HepG2 (cell line): ENCODE results near the gene TJP1. TPM values are rescaled to one million over a fixed set of nuclear protein-coding genes. Genes with fewer than 3 reads are reported as not detected.

Experiments
- FOXA3 ChIP-seq: IDR thresholded peaks from 2 replicates; pipeline ENCODE4 v1.6.1; 2016; ENCODE audit warnings: missing genetic modification reagents, missing compliant biosample characterization
- FOXP4 ChIP-seq: sonication (generic); formaldehyde crosslinking; IDR thresholded peaks from 2 replicates; pipeline ENCODE4 v1.4.0; 2020; ENCODE audit warnings: missing genetic modification reagents
- ISX ChIP-seq: sonication (generic); formaldehyde crosslinking; conservative IDR thresholded peaks from 2 replicates; pipeline ENCODE4 v1.5.0; 2020; ENCODE audit warnings: missing genetic modification reagents
- KDM1A ChIP-seq: IDR thresholded peaks from 2 replicates; pipeline ENCODE4 v1.6.1; 2016; ENCODE audit warnings: missing compliant biosample characterization
- LCORL ChIP-seq, 2 experiments: fragments of 450-650 bp in 1 of 2; sonication (generic) in 1 of 2; formaldehyde crosslinking in 1 of 2; IDR thresholded peaks; 2 replicates each; pipeline versions ENCODE4 v1.5.0 to v1.6.1; 2017 to 2020; ENCODE audit warnings: antibody characterized with exemption in 1 of 2, missing genetic modification reagents in 1 of 2
- NR2F6 ChIP-seq, 2 experiments: IDR thresholded peaks; 2 replicates each; pipeline ENCODE4 v1.6.1; 2016; ENCODE audit warnings: antibody characterized with exemption in 1 of 2, mild to moderate bottlenecking in 1 of 2
- NRL ChIP-seq: sonication (generic); formaldehyde crosslinking; IDR thresholded peaks from 2 replicates; pipeline ENCODE4 v1.5.0; 2020; ENCODE audit warnings: missing genetic modification reagents, mild to moderate bottlenecking, moderate library complexity, borderline replicate concordance
- POGZ ChIP-seq: sonication (generic); formaldehyde crosslinking; IDR thresholded peaks from 2 replicates; pipeline ENCODE4 v1.4.0; 2020; ENCODE audit warnings: mild to moderate bottlenecking, missing genetic modification reagents
- REPIN1 ChIP-seq: sonication (generic); formaldehyde crosslinking; IDR thresholded peaks from 2 replicates; pipeline ENCODE4 v1.8.0; 2022; ENCODE audit warnings: missing genetic modification reagents, low read depth, mild to moderate bottlenecking, borderline replicate concordance
- STAG1 ChIP-seq: sonication (generic); formaldehyde crosslinking; IDR thresholded peaks from 2 replicates; pipeline ENCODE4 v1.4.0; 2020; ENCODE audit warnings: missing genetic modification reagents
- TCF12 ChIP-seq, 2 experiments: fragments of 450-650 bp in 1 of 2; sonication (generic) in 1 of 2; formaldehyde crosslinking in 1 of 2; IDR thresholded peaks; 2 replicates each; pipeline versions ENCODE4 v1.6.1 to v1.8.0; 2017 to 2022; ENCODE audit warnings: antibody characterized with exemption in 1 of 2, mild to moderate bottlenecking in 1 of 2, missing genetic modification reagents in 1 of 2, moderate library complexity in 1 of 2
- ZEB1 ChIP-seq: IDR thresholded peaks from 2 replicates; pipeline ENCODE4 v1.6.1; 2012; ENCODE audit warnings: mild to moderate bottlenecking, low read depth, inconsistent platforms; ENCODE audit not compliant: insufficient replicate concordance
- ZFAT ChIP-seq: sonication (generic); formaldehyde crosslinking; conservative IDR thresholded peaks from 2 replicates; pipeline ENCODE4 v1.8.1; 2023; ENCODE audit warnings: missing genetic modification reagents, inconsistent platforms
- ZNF253 ChIP-seq: sonication (generic); formaldehyde crosslinking; IDR thresholded peaks from 2 replicates; pipeline ENCODE4 v1.8.0; 2022; ENCODE audit warnings: mild to moderate bottlenecking, missing genetic modification reagents, borderline replicate concordance
- ZNF441 ChIP-seq: sonication (generic); formaldehyde crosslinking; IDR thresholded peaks from 2 replicates; pipeline ENCODE4 v1.7.0; 2021; ENCODE audit warnings: missing genetic modification reagents, borderline replicate concordance
- ZNF546 ChIP-seq: sonication (generic); formaldehyde crosslinking; conservative IDR thresholded peaks from 2 replicates; pipeline ENCODE4 v1.8.1; 2023; ENCODE audit warnings: mild to moderate bottlenecking, missing genetic modification reagents
- ZNF556 ChIP-seq: sonication (generic); formaldehyde crosslinking; IDR thresholded peaks from 2 replicates; pipeline ENCODE4 v1.4.0; 2020; ENCODE audit warnings: mild to moderate bottlenecking, missing genetic modification reagents, borderline replicate concordance
- ZNF598 ChIP-seq: sonication (generic); formaldehyde crosslinking; IDR thresholded peaks from 2 replicates; pipeline ENCODE4 v1.5.1; 2020; ENCODE audit warnings: mild to moderate bottlenecking, missing genetic modification reagents, borderline replicate concordance
- ZNF768 ChIP-seq: sonication (generic); formaldehyde crosslinking; IDR thresholded peaks from 2 replicates; pipeline ENCODE4 v1.4.0; 2020; ENCODE audit warnings: missing genetic modification reagents
- polyA plus RNA-seq, 8 experiments: library from polyadenylated mRNA; depleted of rRNA in 3 of 8; stranded (reverse) in 7 of 8; unstranded in 1 of 8; fragments of >200 nt; fragmentation: Illumina TruSeq in 4 of 8; extraction: Trizol in 4 of 8; gene quantifications; 2 replicates each; pipeline versions ENCODE4 v1.2.1 to v1.2.3, GENCODE V29; 2011 to 2016; ENCODE audit warnings: low read depth in 4 of 8, missing spikeins in 1 of 8, mixed read lengths in 1 of 8; ENCODE audit not compliant: insufficient read depth in 1 of 8
- total RNA-seq, 5 experiments: library from RNA; depleted of rRNA; stranded (reverse); fragments of >200 nt; fragmentation: Illumina TruSeq; extraction: Trizol; gene quantifications; 2 replicates each; pipeline ENCODE4 v1.2.3, GENCODE V29; 2016; ENCODE audit warnings: low read depth in 1 of 5
- TF ChIP-seq, protein P1 (sequence below): sonication (generic); formaldehyde crosslinking; IDR thresholded peaks from 2 replicates; pipeline ENCODE4 v1.4.0; 2020; ENCODE audit warnings: missing genetic modification reagents, low read depth, mild to moderate bottlenecking, borderline replicate concordance
- TF ChIP-seq, protein P2 (sequence below): IDR thresholded peaks from 2 replicates; pipeline ENCODE4 v1.6.1; 2016; ENCODE audit warnings: low read depth
- TF ChIP-seq, protein P3 (sequence below): sonication (generic); formaldehyde crosslinking; IDR thresholded peaks from 2 replicates; pipeline ENCODE4 v1.5.0; 2020; ENCODE audit warnings: mild to moderate bottlenecking, missing genetic modification reagents, moderate library complexity

Gene TJP1
- total and polyA plus RNA-seq, 2 of the 13 experiments (the other 11 are each of a cell fraction or from before 2014, with no cell fraction given), result 25.9 to 27.1 TPM

DNA sequence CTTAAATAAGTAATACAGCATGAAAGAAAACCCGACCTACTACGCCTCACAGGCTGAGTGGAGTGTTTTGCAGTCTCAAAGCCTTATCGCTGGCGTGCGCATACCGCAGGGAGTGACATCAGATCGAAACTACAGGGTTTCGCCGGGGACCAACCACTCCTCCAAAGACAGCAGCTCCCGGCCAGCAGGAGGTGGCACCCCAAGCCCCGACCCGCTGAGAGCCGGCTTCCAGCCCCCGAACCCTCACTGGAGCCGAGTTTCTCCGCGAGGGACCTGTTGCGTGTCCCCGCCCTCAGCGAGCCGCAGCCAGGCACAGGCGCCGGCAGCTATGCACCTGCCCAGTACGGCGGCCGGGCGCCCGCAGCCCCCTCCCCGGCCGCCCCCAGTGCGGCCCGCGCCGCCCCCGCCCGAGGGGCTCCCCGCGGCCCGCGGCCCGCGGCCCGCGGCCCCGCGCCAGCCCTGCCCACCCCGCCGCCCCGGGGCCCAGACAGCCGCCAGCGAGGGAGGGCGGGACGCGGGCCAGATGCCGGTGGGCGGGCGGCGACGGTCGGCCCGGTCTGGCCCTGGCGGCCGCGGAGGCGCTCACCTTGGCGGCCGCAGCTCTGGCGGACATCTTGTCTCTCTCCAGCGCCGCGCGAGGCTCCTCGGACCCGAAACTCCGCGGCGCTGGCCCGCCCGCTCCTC, 710 bp downstream of the TJP1 start (continued):
- TF ChIP-seq NRL (CRISPR knock-in tag), result no peak
- TF ChIP-seq KDM1A (CRISPR knock-in tag), result no peak
- TF ChIP-seq FOXP4 (CRISPR knock-in tag), result no peak
- TF ChIP-seq ZEB1, result no peak
- TF ChIP-seq STAG1 (CRISPR knock-in tag), result no peak
- no peak for TF ChIP-seq REPIN1 (CRISPR knock-in tag)
- no peak for TF ChIP-seq ZNF598
- TF ChIP-seq, protein P1, sequence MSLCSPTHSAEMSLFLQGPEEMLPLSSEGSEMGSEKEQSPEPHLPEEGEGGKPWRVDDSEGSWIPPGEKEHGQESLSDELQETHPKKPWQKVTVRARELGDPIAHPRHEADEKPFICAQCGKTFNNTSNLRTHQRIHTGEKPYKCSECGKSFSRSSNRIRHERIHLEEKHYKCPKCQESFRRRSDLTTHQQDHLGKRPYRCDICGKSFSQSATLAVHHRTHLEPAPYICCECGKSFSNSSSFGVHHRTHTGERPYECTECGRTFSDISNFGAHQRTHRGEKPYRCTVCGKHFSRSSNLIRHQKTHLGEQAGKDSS, result no peak
- TF ChIP-seq POGZ (CRISPR knock-in tag), result no peak
- TF ChIP-seq, protein P2, sequence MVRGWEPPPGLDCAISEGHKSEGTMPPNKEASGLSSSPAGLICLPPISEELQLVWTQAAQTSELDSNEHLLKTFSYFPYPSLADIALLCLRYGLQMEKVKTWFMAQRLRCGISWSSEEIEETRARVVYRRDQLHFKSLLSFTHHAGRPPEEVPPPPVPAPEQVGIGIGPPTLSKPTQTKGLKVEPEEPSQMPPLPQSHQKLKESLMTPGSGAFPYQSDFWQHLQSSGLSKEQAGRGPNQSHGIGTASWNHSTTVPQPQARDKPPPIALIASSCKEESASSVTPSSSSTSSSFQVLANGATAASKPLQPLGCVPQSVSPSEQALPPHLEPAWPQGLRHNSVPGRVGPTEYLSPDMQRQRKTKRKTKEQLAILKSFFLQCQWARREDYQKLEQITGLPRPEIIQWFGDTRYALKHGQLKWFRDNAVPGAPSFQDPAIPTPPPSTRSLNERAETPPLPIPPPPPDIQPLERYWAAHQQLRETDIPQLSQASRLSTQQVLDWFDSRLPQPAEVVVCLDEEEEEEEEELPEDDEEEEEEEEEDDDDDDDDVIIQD, result no peak
- no peak; the same call in 1 of the 2 replicates for TF ChIP-seq ZNF546 (CRISPR knock-in tag)
- TF ChIP-seq LCORL (IDR thresholded peaks at IDR 0.05), result no peak
- TF ChIP-seq LCORL (CRISPR knock-in tag; IDR thresholded peaks at IDR 0.05), result 0 out of 2 replicates have a peak, but pooled peaks have one; percentile 9
- TF ChIP-seq TCF12 (IDR thresholded peaks at IDR 0.05), result no peak
- TF ChIP-seq TCF12 (CRISPR knock-in tag; IDR thresholded peaks at IDR 0.05), result no peak
- no peak for TF ChIP-seq FOXA3 (CRISPR knock-in tag)
- no peak for TF ChIP-seq ISX (CRISPR knock-in tag)
- no peak for TF ChIP-seq ZFAT
- no peak for TF ChIP-seq ZNF556
- TF ChIP-seq, protein P3, sequence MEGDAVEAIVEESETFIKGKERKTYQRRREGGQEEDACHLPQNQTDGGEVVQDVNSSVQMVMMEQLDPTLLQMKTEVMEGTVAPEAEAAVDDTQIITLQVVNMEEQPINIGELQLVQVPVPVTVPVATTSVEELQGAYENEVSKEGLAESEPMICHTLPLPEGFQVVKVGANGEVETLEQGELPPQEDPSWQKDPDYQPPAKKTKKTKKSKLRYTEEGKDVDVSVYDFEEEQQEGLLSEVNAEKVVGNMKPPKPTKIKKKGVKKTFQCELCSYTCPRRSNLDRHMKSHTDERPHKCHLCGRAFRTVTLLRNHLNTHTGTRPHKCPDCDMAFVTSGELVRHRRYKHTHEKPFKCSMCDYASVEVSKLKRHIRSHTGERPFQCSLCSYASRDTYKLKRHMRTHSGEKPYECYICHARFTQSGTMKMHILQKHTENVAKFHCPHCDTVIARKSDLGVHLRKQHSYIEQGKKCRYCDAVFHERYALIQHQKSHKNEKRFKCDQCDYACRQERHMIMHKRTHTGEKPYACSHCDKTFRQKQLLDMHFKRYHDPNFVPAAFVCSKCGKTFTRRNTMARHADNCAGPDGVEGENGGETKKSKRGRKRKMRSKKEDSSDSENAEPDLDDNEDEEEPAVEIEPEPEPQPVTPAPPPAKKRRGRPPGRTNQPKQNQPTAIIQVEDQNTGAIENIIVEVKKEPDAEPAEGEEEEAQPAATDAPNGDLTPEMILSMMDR, result 0 out of 2 replicates have a peak, but pooled peaks have one; percentile 15
- no peak for TF ChIP-seq ZNF253
- no peak for TF ChIP-seq ZNF768
- TF ChIP-seq ZNF441, result no peak
- TF ChIP-seq NR2F6 (IDR thresholded peaks at IDR 0.05), result no peak
- no peak; the same call in 1 of the 2 replicates for TF ChIP-seq NR2F6 (CRISPR knock-in tag; IDR thresholded peaks at IDR 0.05)
